RWPE2 (cell line): ENCODE measurements around the gene FAM177A1.

Experiments
- ATAC-seq: fragments of 200-7000 bp; cut with Tn5 transposase; 3 replicates; pipeline ENCODE4 v1.9.1; 2021; ENCODE audit warnings: low read depth
- DNase-seq: peaks from one replicate; pipeline ENCODE4 v3.0.0-alpha.2; 2020; ENCODE audit warnings: low spot score
- H3K27ac ChIP-seq: fragments of 450-650 bp; 2 replicates; pipeline ENCODE4 v1.5.1; 2017; ENCODE audit warnings: mild to moderate bottlenecking; ENCODE audit not compliant: poor library complexity, severe bottlenecking
- H3K27me3 ChIP-seq: fragments of 250-450 bp; sonication (Bioruptor Pico); 2 replicates; pipeline ENCODE4 v1.5.1; 2021; ENCODE audit warnings: mild to moderate bottlenecking, moderate library complexity; ENCODE audit not compliant: insufficient read depth, poor library complexity, severe bottlenecking
- H3K36me3 ChIP-seq: fragments of 250-450 bp; sonication (Bioruptor Pico); 2 replicates; pipeline ENCODE4 v1.5.1; 2020; ENCODE audit warnings: low read depth, mild to moderate bottlenecking, moderate library complexity
- H3K4me1 ChIP-seq: fragments of 250-450 bp; sonication (Bioruptor Pico); 2 replicates; pipeline ENCODE4 v1.5.1; 2021; ENCODE audit warnings: mild to moderate bottlenecking, moderate library complexity; ENCODE audit not compliant: insufficient read depth, poor library complexity, severe bottlenecking
- H3K4me3 ChIP-seq: fragments of 250-450 bp; sonication (Bioruptor Pico); 2 replicates; pipeline ENCODE4 v1.5.1; 2021; ENCODE audit warnings: mild to moderate bottlenecking, moderate library complexity; ENCODE audit not compliant: severe bottlenecking
- H3K9me3 ChIP-seq: fragments of 250-450 bp; sonication (Bioruptor Pico); 2 replicates; pipeline ENCODE4 v1.5.1; 2021; ENCODE audit warnings: mild to moderate bottlenecking, moderate library complexity; ENCODE audit not compliant: severe bottlenecking
- TF ChIP-seq, protein P1 (sequence below): fragments of 450-650 bp; IDR thresholded peaks from one replicate; pipeline ENCODE4 v1.5.1; 2017; ENCODE audit warnings: mild to moderate bottlenecking, moderate library complexity; ENCODE audit not compliant: poor library complexity, severe bottlenecking

The FAM177A1 gene

DNA sequence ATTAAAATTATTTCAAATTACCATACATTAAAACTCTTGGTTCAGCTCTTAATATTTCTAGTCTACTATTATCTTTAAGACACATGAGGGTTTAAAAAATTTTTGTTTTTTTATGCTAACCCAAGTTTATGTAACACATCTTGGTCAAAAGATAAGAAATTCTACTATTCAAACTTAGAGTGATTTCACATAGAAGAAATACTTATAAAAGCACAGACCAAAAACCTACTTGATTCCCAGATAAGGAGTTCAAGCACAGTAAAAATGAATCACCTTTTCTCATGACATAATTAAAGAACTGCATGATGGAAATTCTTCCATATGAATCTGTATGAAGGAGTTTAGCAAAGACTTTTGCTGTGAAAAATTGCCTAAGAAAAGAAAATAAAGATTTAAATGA, 61.8 kb downstream of the FAM177A1 start:
- Histone ChIP-seq H3K27me3 (peaks cover 3% of the 10 kb centered on the region), H3K4me1 (no peaks in the 10 kb centered on the region), H3K9me3 (no peaks in the 10 kb centered on the region), H3K27ac (no peak overlapping the region), H3K36me3 (peaks cover 53% of the 10 kb centered on the region), H3K4me3 (no peak overlapping the region)
- ATAC-seq (no peak), DNase-seq (no peak)
- TF ChIP-seq, protein P1, sequence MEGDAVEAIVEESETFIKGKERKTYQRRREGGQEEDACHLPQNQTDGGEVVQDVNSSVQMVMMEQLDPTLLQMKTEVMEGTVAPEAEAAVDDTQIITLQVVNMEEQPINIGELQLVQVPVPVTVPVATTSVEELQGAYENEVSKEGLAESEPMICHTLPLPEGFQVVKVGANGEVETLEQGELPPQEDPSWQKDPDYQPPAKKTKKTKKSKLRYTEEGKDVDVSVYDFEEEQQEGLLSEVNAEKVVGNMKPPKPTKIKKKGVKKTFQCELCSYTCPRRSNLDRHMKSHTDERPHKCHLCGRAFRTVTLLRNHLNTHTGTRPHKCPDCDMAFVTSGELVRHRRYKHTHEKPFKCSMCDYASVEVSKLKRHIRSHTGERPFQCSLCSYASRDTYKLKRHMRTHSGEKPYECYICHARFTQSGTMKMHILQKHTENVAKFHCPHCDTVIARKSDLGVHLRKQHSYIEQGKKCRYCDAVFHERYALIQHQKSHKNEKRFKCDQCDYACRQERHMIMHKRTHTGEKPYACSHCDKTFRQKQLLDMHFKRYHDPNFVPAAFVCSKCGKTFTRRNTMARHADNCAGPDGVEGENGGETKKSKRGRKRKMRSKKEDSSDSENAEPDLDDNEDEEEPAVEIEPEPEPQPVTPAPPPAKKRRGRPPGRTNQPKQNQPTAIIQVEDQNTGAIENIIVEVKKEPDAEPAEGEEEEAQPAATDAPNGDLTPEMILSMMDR, result no peak

DNA sequence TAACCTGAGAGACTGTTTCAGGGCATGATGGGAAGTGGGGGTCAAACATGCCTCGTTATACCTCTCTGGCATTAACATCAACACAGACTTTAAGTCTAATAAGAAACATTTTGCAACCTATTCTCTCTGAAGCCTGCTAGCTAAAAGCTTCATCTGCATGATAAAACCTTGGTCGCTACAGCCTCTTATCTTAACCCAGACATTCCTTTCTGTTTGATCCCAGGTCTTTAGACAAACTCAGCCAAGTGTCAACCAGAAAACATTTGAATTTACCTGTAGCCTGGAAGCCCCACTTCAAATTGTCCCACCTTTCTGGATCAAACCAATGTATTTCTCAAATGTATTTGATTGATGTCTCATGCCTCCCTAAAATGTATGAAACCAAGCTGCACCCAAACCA, 66.6 kb downstream of the FAM177A1 start:
- ATAC-seq, result no peak
- Histone ChIP-seq H3K36me3 (peaks cover 39% of the 10 kb centered on the region), H3K27ac (no peak overlapping the region), H3K27me3 (peaks cover 3% of the 10 kb centered on the region), H3K4me3 (no peak overlapping the region), H3K4me1 (peaks cover 4% of the 10 kb centered on the region), H3K9me3 (no peaks in the 10 kb centered on the region)
- TF ChIP-seq, protein P1, result no peak
- no peak for DNase-seq

DNA sequence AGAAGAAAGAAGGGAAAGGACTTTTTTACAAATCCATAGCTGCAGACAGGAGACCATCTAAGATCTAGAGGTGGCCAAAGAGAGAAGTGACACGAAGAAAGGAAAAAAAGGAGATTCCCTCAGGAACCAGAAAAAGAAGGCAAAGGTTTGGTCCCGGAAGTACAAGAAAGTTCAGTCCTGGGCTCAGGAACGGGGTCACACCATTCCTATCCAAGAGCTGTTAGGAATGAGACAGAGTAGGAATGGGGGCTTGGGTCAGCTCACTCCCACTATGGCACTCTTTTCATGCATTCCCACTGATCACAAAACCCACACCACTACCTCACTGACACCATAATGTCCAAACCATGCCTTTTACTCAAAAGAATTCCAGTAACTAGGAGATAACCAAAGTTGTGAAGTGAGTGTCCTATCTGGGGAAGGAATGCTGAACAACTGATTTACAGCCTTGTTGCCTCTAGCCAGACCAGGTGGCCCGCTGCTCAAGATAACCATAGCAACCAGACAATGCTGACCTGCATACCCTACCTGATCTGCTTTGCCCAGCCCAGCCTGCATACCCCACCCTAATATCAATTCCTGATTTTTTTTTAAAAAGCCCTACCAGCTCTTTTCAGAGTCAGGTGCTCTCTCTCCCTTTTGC, 67.4 kb downstream of the FAM177A1 start:
- no peaks in the 10 kb centered on the region for H3K27me3 ChIP-seq
- DNase-seq, result no peak
- H3K36me3 ChIP-seq, result peaks cover 32% of the 10 kb centered on the region
- H3K4me1 ChIP-seq, result peaks cover 4% of the 10 kb centered on the region
- no peak overlapping the region for H3K4me3 ChIP-seq
- TF ChIP-seq, protein P1, result no peak
- H3K9me3 ChIP-seq, result no peaks in the 10 kb centered on the region
- ATAC-seq, result no peak
- H3K27ac ChIP-seq, result no peak overlapping the region

- DNase-seq (no peak), ATAC-seq (no peak)
- Histone ChIP-seq H3K27ac (no peak overlapping the region), H3K27me3 (no peaks in the 10 kb centered on the region), H3K9me3 (no peaks in the 10 kb centered on the region), H3K36me3 (peaks cover 31% of the 10 kb centered on the region), H3K4me3 (no peak overlapping the region), H3K4me1 (peaks cover 4% of the 10 kb centered on the region)
- TF ChIP-seq, protein P1, result no peak
Measured at GRCh38 chr14:35114036-35114435, 68.0 kb downstream of the FAM177A1 start.

GRCh38 chr14:35116242-35116641, 70.2 kb downstream of the FAM177A1 start:
- TF ChIP-seq, protein P1, result no peak
- DNase-seq (no peak), ATAC-seq (no peak)
- Histone ChIP-seq H3K27me3 (no peaks in the 10 kb centered on the region), H3K27ac (no peak overlapping the region), H3K9me3 (no peaks in the 10 kb centered on the region), H3K4me1 (peaks cover 4% of the 10 kb centered on the region), H3K4me3 (no peak overlapping the region), H3K36me3 (peaks cover 15% of the 10 kb centered on the region)
